Measurements from ENCODE around the gene ARHGEF10L. TPM values are rescaled to one million over a fixed set of nuclear protein-coding genes. Genes with fewer than 3 reads are reported as not detected.

The ARHGEF10L gene
- total RNA-seq, 2 donors from 2014 or later, result not detected

GRCh38 chr1:17713993-17714392 lies 174.5 kb downstream of the ARHGEF10L start:
- Mint-ChIP-seq H3K27ac (no peak overlapping the region), H3K36me3 (no peaks in the 10 kb centered on the region), H3K4me1 (ENCODE audit: low read depth in 2 of 2) (no peaks in the 10 kb centered on the region), H3K9me3 (no peaks in the 10 kb centered on the region), H3K27me3 (peaks cover 2 to 8% of the 10 kb centered on the region in 2 donors), H3K4me3 (no peak overlapping the region)
- DNase-seq (ENCODE audit: low spot score) (no peak), ATAC-seq (no peak)

- ATAC-seq (no peak), DNase-seq (ENCODE audit: low spot score) (no peak)
- no peak overlapping the region for H3K27ac Mint-ChIP-seq
- H3K4me3 Mint-ChIP-seq, result no peak overlapping the region
- H3K9me3 Mint-ChIP-seq, result no peaks in the 10 kb centered on the region
- H3K27me3 Mint-ChIP-seq, result peaks cover 7 to 13% of the 10 kb centered on the region in 2 donors
- no peaks in the 10 kb centered on the region for H3K36me3 Mint-ChIP-seq
- no peaks in the 10 kb centered on the region for H3K4me1 Mint-ChIP-seq (ENCODE audit: low read depth in 2 of 2)
These were observed 178.4 kb downstream of the ARHGEF10L start for GRCh38 chr1:17717594-17718535.

GRCh38 chr1:17719874-17720273 lies 180.4 kb downstream of the ARHGEF10L start:
- DNase-seq (ENCODE audit: low spot score) (no peak), ATAC-seq (peak in 1 of 2 donors; percentile 33)
- no peak overlapping the region for H3K27ac Mint-ChIP-seq
- peaks cover 7 to 13% of the 10 kb centered on the region in 2 donors for H3K27me3 Mint-ChIP-seq
- H3K4me3 Mint-ChIP-seq, result no peak overlapping the region
- no peaks in the 10 kb centered on the region for H3K4me1 Mint-ChIP-seq (ENCODE audit: low read depth in 2 of 2)
- H3K9me3 Mint-ChIP-seq, result no peaks in the 10 kb centered on the region
- H3K36me3 Mint-ChIP-seq, result no peaks in the 10 kb centered on the region

GRCh38 chr1:17721444-17721843 lies 181.9 kb downstream of the ARHGEF10L start:
- no peak for DNase-seq (ENCODE audit: low spot score)
- ATAC-seq, result no peak
- Mint-ChIP-seq H3K4me1 (ENCODE audit: low read depth in 2 of 2) (no peaks in the 10 kb centered on the region), H3K4me3 (no peak overlapping the region), H3K9me3 (no peaks in the 10 kb centered on the region), H3K27ac (no peak overlapping the region), H3K36me3 (no peaks in the 10 kb centered on the region), H3K27me3 (peaks cover 7 to 13% of the 10 kb centered on the region in 2 donors)

- Mint-ChIP-seq H3K9me3 (no peaks in the 10 kb centered on the region), H3K4me1 (ENCODE audit: low read depth in 2 of 2) (no peaks in the 10 kb centered on the region), H3K36me3 (no peaks in the 10 kb centered on the region), H3K27me3 (peaks cover 6 to 7% of the 10 kb centered on the region in 2 donors), H3K4me3 (no peak overlapping the region), H3K27ac (no peak overlapping the region)
- no peak for ATAC-seq
- no peak for DNase-seq (ENCODE audit: low spot score)
These were observed 184.2 kb downstream of the ARHGEF10L start for GRCh38 chr1:17723684-17724083.

GRCh38 chr1:17724150-17724549 lies 184.7 kb downstream of the ARHGEF10L start:
- no peak overlapping the region for H3K4me3 Mint-ChIP-seq

GRCh38 chr1:17725084-17725719 lies 185.7 kb downstream of the ARHGEF10L start:
- Mint-ChIP-seq H3K27ac (no peak overlapping the region), H3K27me3 (peaks cover 5 to 6% of the 10 kb centered on the region in 2 donors), H3K9me3 (no peaks in the 10 kb centered on the region), H3K36me3 (no peaks in the 10 kb centered on the region), H3K4me3 (no peak overlapping the region), H3K4me1 (ENCODE audit: low read depth in 2 of 2) (no peaks in the 10 kb centered on the region)
- ATAC-seq (no peak), DNase-seq (ENCODE audit: low spot score) (no peak)

More at GRCh38 chr1:17724150-17724549, 184.7 kb downstream of the ARHGEF10L start:
- DNase-seq (ENCODE audit: low spot score) (no peak), ATAC-seq (peak in 1 of 2 donors; percentile 21)
- no peak overlapping the region for H3K27ac Mint-ChIP-seq
- no peaks in the 10 kb centered on the region for H3K4me1 Mint-ChIP-seq (ENCODE audit: low read depth in 2 of 2)
- H3K9me3 Mint-ChIP-seq, result no peaks in the 10 kb centered on the region
- no peaks in the 10 kb centered on the region for H3K36me3 Mint-ChIP-seq
- H3K27me3 Mint-ChIP-seq, result peaks cover 5 to 7% of the 10 kb centered on the region in 2 donors

GRCh38 chr1:17725811-17726582 lies 186.5 kb downstream of the ARHGEF10L start:
- H3K36me3 Mint-ChIP-seq, result no peaks in the 10 kb centered on the region
- H3K4me1 Mint-ChIP-seq (ENCODE audit: low read depth in 2 of 2), result no peaks in the 10 kb centered on the region
- no peaks in the 10 kb centered on the region for H3K9me3 Mint-ChIP-seq
- peak; percentile 6 to 40 for ATAC-seq
- DNase-seq (ENCODE audit: low spot score), result no peak
- peaks cover 3 to 5% of the 10 kb centered on the region in 2 donors for H3K27me3 Mint-ChIP-seq
- H3K27ac Mint-ChIP-seq, result no peak overlapping the region
- H3K4me3 Mint-ChIP-seq, result no peak overlapping the region

- DNase-seq (ENCODE audit: low spot score), result no peak
- Mint-ChIP-seq H3K36me3 (no peaks in the 10 kb centered on the region), H3K4me1 (ENCODE audit: low read depth in 2 of 2) (no peaks in the 10 kb centered on the region), H3K27me3 (no peaks in the 10 kb centered on the region), H3K27ac (no peak overlapping the region), H3K9me3 (no peaks in the 10 kb centered on the region), H3K4me3 (no peak overlapping the region)
- ATAC-seq, result no peak
These were observed 188.7 kb downstream of the ARHGEF10L start for GRCh38 chr1:17728123-17728712.

- Mint-ChIP-seq H3K4me3 (no peak overlapping the region), H3K27ac (no peak overlapping the region), H3K36me3 (no peaks in the 10 kb centered on the region), H3K27me3 (no peaks in the 10 kb centered on the region), H3K9me3 (no peaks in the 10 kb centered on the region), H3K4me1 (ENCODE audit: low read depth in 2 of 2) (no peaks in the 10 kb centered on the region)
- ATAC-seq (no peak), DNase-seq (ENCODE audit: low spot score) (no peak)
These were observed 189.8 kb downstream of the ARHGEF10L start for GRCh38 chr1:17729248-17729647.

- no peaks in the 10 kb centered on the region for H3K9me3 Mint-ChIP-seq
- H3K27me3 Mint-ChIP-seq, result no peaks in the 10 kb centered on the region
- ATAC-seq (no peak), DNase-seq (ENCODE audit: low spot score) (no peak)
- H3K4me1 Mint-ChIP-seq (ENCODE audit: low read depth in 2 of 2), result no peaks in the 10 kb centered on the region
- no peak overlapping the region for H3K27ac Mint-ChIP-seq
- no peaks in the 10 kb centered on the region for H3K36me3 Mint-ChIP-seq
- no peak overlapping the region for H3K4me3 Mint-ChIP-seq
These were observed 190.4 kb downstream of the ARHGEF10L start for GRCh38 chr1:17729909-17730308.

- ATAC-seq, result no peak
- H3K27ac Mint-ChIP-seq, result no peak overlapping the region
- no peaks in the 10 kb centered on the region for H3K4me1 Mint-ChIP-seq (ENCODE audit: low read depth in 2 of 2)
- H3K27me3 Mint-ChIP-seq, result no peaks in the 10 kb centered on the region
- H3K4me3 Mint-ChIP-seq, result no peak overlapping the region
- no peaks in the 10 kb centered on the region for H3K9me3 Mint-ChIP-seq
- H3K36me3 Mint-ChIP-seq, result no peaks in the 10 kb centered on the region
- DNase-seq (ENCODE audit: low spot score), result no peak
These were observed 192.0 kb downstream of the ARHGEF10L start for GRCh38 chr1:17731460-17731859.

GRCh38 chr1:17732475-17732874 lies 193.0 kb downstream of the ARHGEF10L start:
- Mint-ChIP-seq H3K36me3 (no peaks in the 10 kb centered on the region), H3K4me1 (ENCODE audit: low read depth in 2 of 2) (no peaks in the 10 kb centered on the region), H3K27me3 (no peaks in the 10 kb centered on the region), H3K4me3 (no peak overlapping the region), H3K27ac (no peak overlapping the region), H3K9me3 (no peaks in the 10 kb centered on the region)
- ATAC-seq (no peak), DNase-seq (ENCODE audit: low spot score) (no peak)
